HG03521 (cell line): Measurements from ENCODE around the gene ADGRA3.
"Not testable (repeated sequence)": the region's sequence is repeated elsewhere in the genome, so short reads cannot be mapped to it uniquely, and the experiment has no call there.

Source experiments
- ATAC-seq: cut with Tn5 transposase; IDR thresholded peaks from one replicate; pipeline ENCODE4 v1.9.1; 2021; ENCODE audit warnings: mild to moderate bottlenecking, moderate library complexity; ENCODE audit not compliant: unreplicated experiment

Gene ADGRA3

DNA sequence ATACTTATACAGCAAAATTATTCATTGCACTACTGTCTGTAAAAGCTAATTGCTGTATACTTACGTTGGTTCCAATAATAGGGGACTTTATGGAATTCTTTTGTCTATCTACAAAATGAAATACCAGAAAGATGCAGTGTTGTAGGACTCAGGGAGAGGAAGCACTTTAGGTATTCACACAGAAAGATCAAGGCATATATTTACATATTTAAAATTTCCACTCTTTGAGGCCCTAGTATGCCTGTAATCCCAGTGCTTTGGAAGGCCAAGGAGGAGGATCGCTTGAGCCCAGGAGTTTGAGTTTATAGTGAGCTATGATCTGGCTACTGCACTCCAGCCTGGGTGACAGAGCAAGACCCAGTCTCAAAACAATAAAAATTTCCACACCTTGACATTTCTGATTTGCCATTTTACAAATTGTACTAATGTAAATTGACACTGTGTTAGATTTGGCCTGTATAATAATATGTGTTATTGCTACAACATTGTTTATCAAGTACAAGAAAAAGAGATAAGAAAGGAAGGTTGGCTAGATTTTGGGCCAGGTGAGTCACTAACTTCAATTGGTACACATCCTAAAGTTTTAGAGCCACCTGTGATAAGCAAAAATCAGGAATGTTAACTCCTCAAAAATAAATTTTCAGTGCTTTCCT is 35.1 kb downstream of the ADGRA3 start:
- no peak for ATAC-seq

DNA sequence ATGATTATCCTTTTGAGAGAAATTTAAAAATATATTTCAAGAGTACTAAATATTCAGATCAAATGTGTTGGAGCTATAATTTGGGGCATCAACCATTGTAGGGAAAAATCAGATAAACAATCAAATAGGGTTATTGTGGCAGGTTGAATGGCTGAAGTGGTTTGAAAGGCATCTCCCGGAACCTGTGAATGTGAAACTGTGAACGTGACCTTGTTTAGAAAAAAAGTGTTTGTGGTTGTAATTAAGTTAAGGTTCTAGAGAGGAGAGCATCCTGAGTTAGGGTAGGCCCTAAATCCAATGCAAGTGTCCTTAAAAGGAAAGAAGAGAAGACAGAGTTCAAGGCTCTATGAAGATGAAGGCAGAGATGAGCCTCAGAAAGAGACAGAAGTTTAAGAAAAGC is 37.4 kb downstream of the ADGRA3 start:
- no peak for ATAC-seq

DNA sequence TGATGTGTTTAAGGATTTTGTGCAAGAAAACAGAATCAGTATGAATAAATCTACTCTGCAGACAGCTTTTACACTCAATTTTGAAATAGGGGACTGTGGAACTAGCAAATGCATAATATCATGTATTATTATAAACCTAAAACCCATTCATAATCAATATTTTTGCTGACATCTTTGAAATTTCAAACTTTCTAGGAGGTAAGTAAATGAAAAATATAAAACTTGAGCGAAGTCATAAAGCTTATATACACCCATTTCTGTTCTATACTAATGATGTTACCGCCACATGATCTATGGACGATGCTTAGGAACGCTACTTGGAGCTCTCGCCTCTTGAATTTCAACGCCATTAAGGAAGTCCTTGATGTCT is 38.1 kb downstream of the ADGRA3 start:
- no peak for ATAC-seq

DNA sequence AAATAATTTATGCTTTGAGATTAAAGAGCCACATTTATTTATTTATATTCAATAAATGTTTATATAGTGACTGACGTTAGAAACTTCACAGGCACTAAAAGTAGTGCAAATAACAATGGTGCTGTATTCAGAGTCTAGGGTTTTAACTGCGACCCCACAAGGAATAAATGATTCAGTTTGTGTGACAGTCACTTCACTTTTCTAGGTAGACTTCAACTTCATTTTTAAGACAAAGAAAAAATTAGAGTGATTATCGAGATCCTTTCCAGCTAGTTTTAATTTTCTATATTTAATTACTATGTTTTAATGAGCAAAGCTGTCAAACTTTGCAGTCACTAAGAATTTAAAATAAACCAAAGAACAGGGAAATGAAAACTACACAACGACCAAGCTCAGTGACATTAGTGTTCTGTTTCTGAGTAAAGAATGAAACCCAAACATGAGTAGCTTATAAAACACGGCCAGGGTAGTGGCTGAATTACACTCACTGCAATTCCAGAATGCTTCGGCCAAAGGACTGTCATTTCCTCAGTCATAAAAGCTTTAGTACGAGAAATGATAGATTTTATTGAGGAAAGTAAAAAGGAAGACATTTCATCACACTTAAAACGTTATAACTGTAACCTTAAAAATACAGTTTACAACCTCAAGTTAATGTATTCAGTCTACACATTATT is 38.6 kb downstream of the ADGRA3 start:
- no peak for ATAC-seq

DNA sequence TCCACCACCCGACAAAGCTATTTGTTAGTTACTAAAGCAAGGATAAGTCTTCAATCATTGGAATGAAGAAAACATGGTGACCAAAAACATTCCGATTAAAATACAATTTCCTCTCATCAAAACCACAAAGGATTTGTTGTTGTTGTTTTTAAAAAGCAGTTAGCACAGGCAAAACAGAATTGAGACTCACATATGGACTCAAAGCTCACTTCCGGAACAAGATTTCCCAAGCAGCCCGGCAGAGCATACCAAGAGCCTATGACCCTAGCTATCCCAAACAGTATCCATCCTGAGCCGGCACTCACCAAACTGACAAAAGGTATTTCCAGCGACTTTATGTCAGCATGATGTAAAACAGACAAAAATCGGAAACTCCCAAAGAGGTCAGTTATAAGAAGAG is 39.9 kb downstream of the ADGRA3 start:
- no peak for ATAC-seq

DNA sequence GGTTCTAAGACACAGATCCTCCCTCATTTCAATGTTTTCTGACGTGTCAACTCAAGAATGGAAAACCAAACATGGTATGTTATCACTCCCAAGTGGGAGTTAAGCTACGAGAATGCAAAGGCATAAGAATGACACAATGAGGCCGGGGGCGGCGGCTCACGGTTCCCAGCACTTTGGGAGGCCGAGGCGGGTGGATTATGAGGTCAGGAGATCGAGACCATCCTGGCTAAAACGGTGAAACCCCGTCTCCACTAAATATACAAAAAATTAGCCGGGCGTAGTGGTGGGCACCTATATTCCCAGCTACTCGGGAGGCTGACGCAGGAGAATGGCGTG is 40.6 kb downstream of the ADGRA3 start:
- ATAC-seq = not testable (repeated sequence)

DNA sequence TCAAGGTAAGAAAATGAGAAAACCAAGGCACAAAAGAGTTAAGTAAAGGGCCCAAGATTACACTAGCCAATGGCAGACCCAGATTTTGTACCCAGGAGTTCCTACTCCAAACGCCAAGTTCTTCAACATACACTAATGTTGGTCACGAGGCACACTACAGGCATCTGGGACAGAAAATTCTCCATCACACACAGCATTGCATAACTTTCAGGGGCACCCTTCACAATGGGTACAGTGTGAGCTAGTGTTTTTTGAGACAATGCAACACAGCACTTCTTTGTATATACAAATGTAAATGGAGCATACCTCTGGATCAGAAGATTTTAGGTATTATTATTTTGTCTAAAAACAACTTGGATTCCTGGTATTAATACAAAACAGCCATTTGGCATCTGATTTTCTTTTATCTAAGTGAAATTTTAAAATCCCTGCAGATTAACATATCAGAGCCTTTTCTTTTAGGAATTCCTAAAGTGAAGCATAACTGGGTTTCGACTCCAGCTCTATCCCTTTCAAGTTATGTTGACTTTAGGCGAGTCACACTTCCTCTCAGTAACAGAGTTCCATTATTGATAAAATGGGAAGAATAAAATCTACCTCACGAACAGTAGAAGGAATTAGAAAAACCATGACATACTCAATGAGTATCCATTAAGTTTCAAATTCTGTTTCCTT is 41.1 kb downstream of the ADGRA3 start:
- no peak for ATAC-seq

DNA sequence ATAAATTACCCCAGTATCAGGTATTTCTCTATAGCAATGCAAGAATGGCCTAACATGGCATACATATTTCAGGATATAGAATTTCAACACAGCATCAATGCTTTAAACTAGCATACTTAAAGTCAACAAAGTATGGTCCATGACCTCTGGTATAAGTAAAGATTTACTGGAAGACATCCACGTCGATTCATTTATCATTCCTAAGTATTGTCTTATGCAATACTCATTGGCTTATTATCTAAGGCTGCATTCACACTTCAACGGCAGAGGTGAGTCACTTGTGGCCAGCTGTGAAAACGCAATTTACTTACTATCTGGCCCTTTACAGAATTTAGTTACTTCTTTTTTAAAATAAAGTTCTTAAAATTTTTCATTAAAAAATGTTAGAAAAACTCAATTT is 42.6 kb downstream of the ADGRA3 start:
- no peak for ATAC-seq

DNA sequence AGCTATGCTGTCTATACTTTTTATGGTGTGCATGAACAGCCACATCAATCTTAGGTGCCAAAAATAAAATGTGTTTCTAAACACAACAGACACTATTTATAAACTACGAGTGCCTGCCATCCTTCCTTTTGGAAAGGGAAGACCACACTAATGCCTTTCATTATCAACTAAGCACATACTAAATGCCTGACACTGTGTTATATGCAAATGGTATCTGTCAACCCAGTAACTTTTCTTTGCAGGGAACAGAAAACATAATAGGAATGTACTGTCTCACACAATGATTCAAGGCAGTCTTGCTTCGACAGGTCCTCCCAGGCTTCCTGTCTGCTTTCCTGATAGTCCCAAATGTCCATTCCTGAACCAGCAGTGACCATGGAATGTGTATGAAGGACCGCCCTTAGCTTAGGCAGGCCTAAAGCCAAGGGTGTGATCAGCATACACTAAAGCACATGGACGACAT is 43.8 kb downstream of the ADGRA3 start:
- no peak for ATAC-seq

DNA sequence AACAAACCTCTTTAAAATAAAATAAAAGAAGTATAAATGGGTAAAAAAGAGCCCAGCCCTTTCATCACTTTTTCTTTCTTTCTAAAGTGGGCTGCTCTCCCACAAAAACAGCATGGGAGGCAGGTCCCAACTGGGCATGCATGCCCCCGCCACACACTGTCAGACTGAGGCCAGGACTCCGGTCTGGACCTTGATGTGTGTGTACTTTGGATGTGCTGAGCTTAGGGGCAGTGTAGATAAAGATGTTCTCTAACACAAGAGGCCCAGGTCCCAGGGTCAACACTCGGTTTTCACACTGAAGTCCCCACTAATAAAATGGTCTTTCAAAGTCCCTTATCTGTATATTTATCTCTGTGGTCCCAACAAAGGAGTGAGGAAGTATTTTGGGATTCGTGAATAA is 44.4 kb downstream of the ADGRA3 start:
- no peak for ATAC-seq

DNA sequence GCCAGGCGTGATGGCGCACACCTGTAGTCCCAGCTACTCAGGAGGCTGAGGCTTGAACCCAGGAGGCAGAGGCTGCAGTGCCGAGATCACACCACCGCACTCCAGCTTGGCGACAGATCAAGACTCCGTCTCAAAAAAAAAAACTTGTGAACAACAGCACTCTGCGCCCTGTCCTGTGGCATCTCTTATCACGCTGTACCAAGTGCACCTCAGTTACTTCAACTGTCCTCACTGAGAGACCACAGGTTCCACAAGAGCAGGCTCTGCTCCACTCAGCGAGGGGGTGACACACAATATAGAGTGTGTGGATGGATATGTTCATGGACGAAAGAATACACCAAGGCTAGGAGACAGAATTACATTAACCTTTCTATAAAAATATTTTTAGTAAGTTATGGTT is 49.3 kb downstream of the ADGRA3 start:
- no peak for ATAC-seq

DNA sequence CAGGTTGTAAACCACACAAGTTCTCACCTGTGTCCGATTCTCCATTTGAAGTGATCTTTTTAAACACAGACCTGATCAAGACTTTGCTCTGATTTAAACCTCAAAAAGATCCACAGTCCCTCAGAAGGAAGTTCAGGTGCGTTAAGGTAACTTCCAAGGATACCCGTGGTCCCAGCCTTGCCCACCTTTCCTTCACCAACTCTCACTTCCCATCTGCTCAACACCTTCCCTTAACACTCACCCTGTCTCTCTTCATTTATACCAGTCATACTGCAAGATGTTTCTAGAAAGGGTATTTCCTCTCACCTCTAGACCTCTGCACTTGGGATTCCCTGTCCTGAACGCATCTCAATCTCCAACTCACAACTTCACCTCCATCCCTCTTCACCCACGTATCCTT is 49.9 kb downstream of the ADGRA3 start:
- no peak for ATAC-seq

DNA sequence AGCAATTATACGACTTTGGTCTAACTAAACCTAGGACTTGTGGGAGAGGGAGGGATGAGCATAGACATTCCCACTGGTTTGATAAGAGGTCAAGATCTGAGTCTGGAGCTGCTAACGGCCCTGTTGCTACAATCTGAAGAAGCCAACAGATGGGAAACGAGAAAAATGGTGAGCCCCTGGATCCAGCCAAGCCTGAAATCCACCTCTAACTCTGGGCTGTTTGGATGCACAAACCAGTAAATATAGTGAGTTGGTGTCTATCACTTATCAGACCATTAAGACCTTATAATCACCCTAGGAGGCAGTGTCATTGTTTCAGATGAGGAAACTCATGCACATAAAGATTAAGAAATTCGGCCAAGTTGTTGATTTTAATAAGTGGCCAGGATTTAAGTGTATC is 50.5 kb downstream of the ADGRA3 start:
- no peak for ATAC-seq

DNA sequence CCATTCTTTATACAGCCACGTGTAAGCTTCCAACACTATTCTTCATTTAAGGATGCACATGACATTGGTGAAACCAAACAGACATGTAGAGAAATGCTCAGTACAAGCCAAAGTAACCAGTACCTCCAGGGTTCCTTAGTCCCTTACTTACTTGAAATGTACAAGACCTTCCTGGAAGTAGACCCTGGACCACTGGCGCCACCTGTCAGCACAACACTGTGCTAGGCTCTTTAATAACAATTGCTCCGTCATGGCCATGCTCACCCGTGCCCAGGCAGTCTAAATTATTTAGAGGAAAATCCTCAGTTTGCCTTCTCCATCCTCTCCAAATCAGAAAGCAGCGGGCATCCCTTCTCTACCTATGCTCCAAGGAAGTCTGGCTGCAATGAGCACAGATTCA is 52.7 kb downstream of the ADGRA3 start:
- no peak for ATAC-seq

DNA sequence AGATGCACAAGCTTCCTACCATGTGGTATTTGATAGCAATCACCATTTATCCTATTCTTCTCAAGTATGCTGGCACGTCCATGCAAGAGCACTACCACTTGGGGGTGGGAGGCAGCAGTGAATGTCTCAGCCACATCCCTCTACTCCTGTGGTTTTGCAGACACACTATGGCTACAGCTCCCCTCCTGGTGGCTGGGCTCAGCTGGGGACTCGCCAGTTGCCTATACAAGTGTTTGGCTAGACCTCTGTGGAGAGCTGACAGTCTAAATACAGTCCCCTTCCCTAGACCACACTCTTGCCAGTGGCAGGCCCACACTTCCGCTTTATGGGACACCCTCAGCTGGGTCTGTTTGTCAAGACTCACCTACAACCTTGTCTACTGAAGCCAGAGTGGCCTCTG is 53.2 kb downstream of the ADGRA3 start:
- no peak for ATAC-seq

DNA sequence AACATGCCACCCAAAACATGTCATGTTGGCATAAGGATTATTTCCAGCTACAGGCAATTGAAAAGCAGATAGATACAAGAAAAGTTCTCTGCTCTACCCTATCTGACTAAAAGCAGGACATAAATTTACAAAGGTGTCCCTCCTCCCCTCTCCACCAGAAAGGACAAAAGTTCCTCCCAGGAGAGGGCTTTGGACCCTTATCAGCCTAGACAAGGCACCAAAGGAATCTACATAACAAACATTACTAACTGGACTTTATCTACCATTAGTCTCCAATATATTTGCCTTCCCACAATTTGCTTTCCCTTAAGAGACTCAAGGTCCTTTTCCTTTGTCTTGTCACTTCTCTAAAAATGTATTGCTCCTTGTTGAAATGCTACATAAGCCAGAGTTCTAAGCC is 55.6 kb downstream of the ADGRA3 start:
- ATAC-seq = no peak

DNA sequence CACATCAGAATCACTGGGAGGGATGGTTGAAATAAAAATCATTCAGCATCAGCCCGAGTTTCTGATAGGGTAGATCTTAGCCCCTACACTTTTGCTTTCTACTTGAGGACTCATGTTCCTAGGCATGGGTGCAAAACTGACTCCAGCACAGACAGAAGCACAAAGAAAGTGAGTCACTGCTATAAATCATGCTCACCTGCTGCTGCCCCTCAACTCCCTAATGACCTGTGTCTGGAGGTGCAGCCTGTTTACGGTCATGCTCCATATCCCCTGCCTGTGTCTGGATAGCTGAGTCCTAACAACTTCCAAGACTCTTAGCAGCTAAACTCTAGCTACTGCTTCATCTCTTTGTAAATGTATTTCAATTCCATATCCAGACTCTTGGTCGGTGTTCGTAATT is 57.8 kb downstream of the ADGRA3 start:
- ATAC-seq = no peak

DNA sequence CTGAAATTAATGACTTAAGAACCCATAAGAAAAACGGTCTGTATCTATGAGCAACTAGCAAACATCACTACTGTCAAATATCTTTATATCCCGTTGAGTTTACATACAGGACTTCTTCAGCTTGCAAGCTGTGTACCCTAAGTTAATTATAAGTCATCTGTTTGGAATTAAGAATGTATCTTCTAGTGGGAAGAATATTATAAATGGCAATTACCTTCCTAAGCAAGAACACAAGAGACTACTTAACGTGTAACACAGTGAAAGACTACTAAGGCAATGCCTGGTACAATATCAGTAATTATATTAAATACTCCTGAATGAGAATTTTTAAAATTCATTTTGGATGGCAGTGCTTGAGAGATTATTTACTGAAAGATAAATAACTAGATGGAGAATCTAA is 58.5 kb downstream of the ADGRA3 start:
- ATAC-seq = no peak

DNA sequence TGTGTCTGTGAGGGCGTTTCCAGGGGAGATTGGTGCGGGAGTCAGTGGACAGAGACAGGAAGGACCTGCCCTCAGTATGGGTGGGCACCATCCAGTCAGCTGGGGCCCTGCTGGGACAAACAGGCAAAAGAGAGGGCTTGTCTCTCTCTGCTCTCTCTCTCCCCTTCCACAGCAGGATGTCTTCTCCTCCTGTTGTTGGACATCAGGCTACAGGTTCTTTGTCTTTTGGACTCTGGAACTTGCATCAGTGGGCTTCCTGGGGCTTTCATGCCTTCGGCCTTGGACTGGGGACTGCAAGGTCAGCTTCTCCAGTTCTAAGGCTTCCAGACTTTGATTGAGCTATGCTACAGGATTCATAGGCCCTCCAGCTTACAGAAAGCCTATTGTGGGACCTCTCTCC is 59.6 kb downstream of the ADGRA3 start:
- ATAC-seq = no peak

DNA sequence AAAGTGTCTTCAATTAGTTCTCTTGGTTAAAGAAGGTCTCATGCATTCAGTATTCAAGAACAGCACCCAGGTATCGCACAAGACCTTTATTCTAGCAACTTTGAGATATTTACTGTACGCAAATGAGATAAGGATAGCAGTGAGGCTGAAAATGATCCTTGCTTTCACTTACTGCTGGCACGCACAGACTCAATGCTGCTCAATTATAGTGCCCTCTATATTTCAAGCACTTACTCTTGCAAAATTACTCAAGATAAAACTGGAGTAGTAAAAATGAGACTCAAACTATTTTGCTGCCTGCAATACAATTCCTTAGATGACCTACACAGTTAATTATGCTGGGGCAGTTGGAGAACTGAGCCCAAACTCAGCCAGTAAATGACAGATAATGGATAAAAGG is 60.9 kb downstream of the ADGRA3 start:
- no peak for ATAC-seq

DNA sequence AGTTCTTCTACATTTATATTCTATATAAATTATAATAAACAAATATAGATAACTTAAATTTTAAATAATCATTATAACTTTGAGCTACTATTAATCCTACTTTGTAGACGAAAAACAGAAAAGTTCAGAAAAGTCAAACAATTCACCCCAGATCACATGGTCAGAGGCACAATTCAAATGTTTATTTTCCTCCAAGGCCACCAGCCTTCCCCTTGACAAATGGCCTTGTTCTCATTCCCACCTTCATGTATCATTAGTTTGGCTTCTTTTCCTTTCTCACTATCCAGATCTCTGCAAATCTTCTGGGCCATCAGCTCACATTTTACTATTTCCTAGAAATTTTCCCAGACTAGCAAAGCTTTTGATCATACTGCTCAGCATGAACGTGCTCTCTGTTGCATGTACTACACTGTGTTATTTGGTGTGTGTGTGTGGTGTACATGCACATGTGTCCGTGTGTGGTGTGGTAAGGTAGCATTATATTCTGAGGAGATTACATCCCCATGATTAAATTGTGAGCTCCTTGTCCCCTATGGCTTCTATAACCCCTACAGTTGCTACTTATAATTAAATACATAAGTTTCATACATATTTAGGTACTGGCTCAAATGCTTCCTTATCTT is 61.5 kb downstream of the ADGRA3 start:
- ATAC-seq = no peak

DNA sequence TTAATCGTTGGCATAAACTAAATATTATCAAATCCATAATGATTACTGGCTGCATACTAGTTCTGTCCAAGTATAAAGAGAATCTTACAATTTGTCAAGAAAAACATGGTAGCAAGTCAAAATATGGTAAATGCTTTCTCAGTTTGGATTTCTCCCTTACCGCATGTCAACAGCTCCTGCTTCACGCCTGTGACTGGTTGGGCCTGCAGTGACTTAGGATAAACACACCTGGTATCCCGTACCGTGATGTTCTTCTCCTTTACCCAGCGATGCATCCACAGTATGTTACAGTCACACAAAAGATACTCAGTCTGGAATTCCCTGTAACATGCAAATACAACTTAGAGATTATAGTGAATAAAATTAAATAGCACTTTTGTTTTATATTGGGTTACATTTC is 71.1 kb downstream of the ADGRA3 start:
- ATAC-seq = no peak
